Stimulated activated CD8-positive, alpha-beta memory T cell treated with anti-CD3 and anti-CD28 coated beads, Interleukin-4, amount 100 ng/mL, for 24 hours (primary cell): ENCODE data around the gene AOX1.
"Not testable (repeated sequence)": the region's sequence is repeated elsewhere in the genome, so short reads cannot be mapped to it uniquely, and the experiment has no call there.

Source experiments
- DNase-seq: peaks from one replicate; pipeline ENCODE4 v3.0.0-alpha.2; 2020; ENCODE audit warnings: low read depth

AOX1 gene

GRCh38 chr2:200665626-200666453, 80.0 kb downstream of the AOX1 start:
- no peak for DNase-seq

- DNase-seq: no peak
Measured at GRCh38 chr2:200667413-200667812, 81.6 kb downstream of the AOX1 start.

GRCh38 chr2:200668478-200668877, 82.7 kb downstream of the AOX1 start:
- DNase-seq: no peak

GRCh38 chr2:200669308-200669707, 83.5 kb downstream of the AOX1 start:
- DNase-seq: no peak

GRCh38 chr2:200670313-200670712, 84.5 kb downstream of the AOX1 start:
- no peak for DNase-seq

- no peak for DNase-seq
Measured at GRCh38 chr2:200670751-200671150, 84.9 kb downstream of the AOX1 start.

GRCh38 chr2:200673191-200673590, 87.4 kb downstream of the AOX1 start:
- no peak for DNase-seq

GRCh38 chr2:200674837-200675236, 89.0 kb downstream of the AOX1 start:
- DNase-seq: no peak

- DNase-seq: no peak
Measured at GRCh38 chr2:200677171-200677570, 91.4 kb downstream of the AOX1 start.

- DNase-seq: no peak
Measured at GRCh38 chr2:200677721-200678532, 92.1 kb downstream of the AOX1 start.

- DNase-seq: no peak
Measured at GRCh38 chr2:200679127-200679526, 93.3 kb downstream of the AOX1 start.

- no peak for DNase-seq
Measured at GRCh38 chr2:200679535-200679934, 93.7 kb downstream of the AOX1 start.

- no peak for DNase-seq
Measured at GRCh38 chr2:200681697-200682096, 95.9 kb downstream of the AOX1 start.

- DNase-seq: not testable (repeated sequence)
Measured at GRCh38 chr2:200682407-200682806, 96.6 kb downstream of the AOX1 start.

GRCh38 chr2:200687922-200688920, 102.4 kb downstream of the AOX1 start:
- DNase-seq: no peak

GRCh38 chr2:200689115-200689514, 103.3 kb downstream of the AOX1 start:
- no peak for DNase-seq

- DNase-seq: no peak
Measured at GRCh38 chr2:200693836-200694470, 108.1 kb downstream of the AOX1 start.

GRCh38 chr2:200695191-200695590, 109.4 kb downstream of the AOX1 start:
- no peak for DNase-seq

- no peak for DNase-seq
Measured at GRCh38 chr2:200695601-200696000, 109.8 kb downstream of the AOX1 start.

- no peak for DNase-seq
Measured at GRCh38 chr2:200698217-200698616, 112.4 kb downstream of the AOX1 start.

- no peak for DNase-seq
Measured at GRCh38 chr2:200699310-200699709, 113.5 kb downstream of the AOX1 start.
